ENCODE measurements around the gene FOXE1. TPM values are rescaled to one million over a fixed set of nuclear protein-coding genes. Genes with fewer than 3 reads are reported as not detected.

The FOXE1 gene
- polyA plus RNA-seq, 1 experiment: 0.07 TPM

- Histone ChIP-seq H3K4me3 (ENCODE audit: low read depth, low read length) (no peak overlapping the region), H3K27ac (ENCODE audit: low read depth, low read length) (no peak overlapping the region), H3K9me3 (ENCODE audit: control insufficient read depth, insufficient read depth, low read length) (no peaks in the 10 kb centered on the region), H3K27me3 (ENCODE audit: control insufficient read depth, insufficient read depth, low read length) (no peaks in the 10 kb centered on the region)
- TF ChIP-seq, protein P1, sequence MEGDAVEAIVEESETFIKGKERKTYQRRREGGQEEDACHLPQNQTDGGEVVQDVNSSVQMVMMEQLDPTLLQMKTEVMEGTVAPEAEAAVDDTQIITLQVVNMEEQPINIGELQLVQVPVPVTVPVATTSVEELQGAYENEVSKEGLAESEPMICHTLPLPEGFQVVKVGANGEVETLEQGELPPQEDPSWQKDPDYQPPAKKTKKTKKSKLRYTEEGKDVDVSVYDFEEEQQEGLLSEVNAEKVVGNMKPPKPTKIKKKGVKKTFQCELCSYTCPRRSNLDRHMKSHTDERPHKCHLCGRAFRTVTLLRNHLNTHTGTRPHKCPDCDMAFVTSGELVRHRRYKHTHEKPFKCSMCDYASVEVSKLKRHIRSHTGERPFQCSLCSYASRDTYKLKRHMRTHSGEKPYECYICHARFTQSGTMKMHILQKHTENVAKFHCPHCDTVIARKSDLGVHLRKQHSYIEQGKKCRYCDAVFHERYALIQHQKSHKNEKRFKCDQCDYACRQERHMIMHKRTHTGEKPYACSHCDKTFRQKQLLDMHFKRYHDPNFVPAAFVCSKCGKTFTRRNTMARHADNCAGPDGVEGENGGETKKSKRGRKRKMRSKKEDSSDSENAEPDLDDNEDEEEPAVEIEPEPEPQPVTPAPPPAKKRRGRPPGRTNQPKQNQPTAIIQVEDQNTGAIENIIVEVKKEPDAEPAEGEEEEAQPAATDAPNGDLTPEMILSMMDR (IDR thresholded peaks at IDR 0.05; ENCODE audit: low read depth, low read length): no peak
- ChIA-PET CTCF (no interaction called here), POLR2A (no interaction called here)
- DNase-seq (ENCODE audit: low read depth, low spot score): no peak
Measured at GRCh38 chr9:97904725-97905124, 51.7 kb downstream of the FOXE1 start.

DNA sequence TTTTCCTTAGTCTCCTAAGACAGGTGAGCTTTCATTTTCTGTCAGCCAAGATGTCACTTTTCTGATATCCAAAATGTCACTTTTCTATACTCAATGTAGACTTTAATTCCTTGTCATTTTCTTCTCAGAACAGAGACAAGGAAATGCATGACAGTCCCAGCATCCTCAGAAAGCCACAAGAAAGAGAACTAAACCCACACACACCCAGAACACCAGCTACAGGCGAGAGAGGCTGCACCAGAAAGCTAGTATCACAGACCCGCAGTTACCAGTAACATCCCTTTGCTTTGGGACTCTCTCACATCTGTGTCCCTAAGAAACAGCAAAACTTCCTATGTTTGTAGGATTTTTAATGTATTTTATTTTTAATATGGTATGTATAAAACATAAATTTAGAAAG lies 52.2 kb downstream of the FOXE1 start:
- Histone ChIP-seq H3K9me3 (ENCODE audit: control insufficient read depth, insufficient read depth, low read length) (no peaks in the 10 kb centered on the region), H3K4me3 (ENCODE audit: low read depth, low read length) (no peak overlapping the region), H3K27me3 (ENCODE audit: control insufficient read depth, insufficient read depth, low read length) (no peaks in the 10 kb centered on the region), H3K27ac (ENCODE audit: low read depth, low read length) (no peak overlapping the region)
- CTCF ChIA-PET: no interaction called here
- no peak for DNase-seq (ENCODE audit: low read depth, low spot score)
- TF ChIP-seq, protein P1 (IDR thresholded peaks at IDR 0.05; ENCODE audit: low read depth, low read length): no peak
- POLR2A ChIA-PET: no interaction called here

Other genes starting within 250 kb of the FOXE1 start
- gene TSTD2, start 219.9 kb upstream of the FOXE1 start, polyA plus RNA-seq (2011; rRNA removed): 17.1 and 17.3 TPM in 2 replicates
- 28.8 and 39.2 TPM in 2 replicates for gene NCBP1, start 219.4 kb upstream of the FOXE1 start, polyA plus RNA-seq (2011; rRNA removed)
- gene XPA, start 155.9 kb upstream of the FOXE1 start, polyA plus RNA-seq (2011; rRNA removed): 3.5 and 4.7 TPM in 2 replicates
- gene TRMO, start 69.3 kb downstream of the FOXE1 start, polyA plus RNA-seq (2011; rRNA removed): 11.1 and 12.6 TPM in 2 replicates
- gene HEMGN, start 84.9 kb downstream of the FOXE1 start, polyA plus RNA-seq (2011; rRNA removed): not detected in 2 replicates
- gene ANP32B, start 130.1 kb downstream of the FOXE1 start, polyA plus RNA-seq (2011; rRNA removed): 53.3 and 59.0 TPM in 2 replicates
- gene NANS, start 203.5 kb downstream of the FOXE1 start, polyA plus RNA-seq (2011; rRNA removed): 111 and 122 TPM in 2 replicates